ENCODE data around the gene MBP. TPM values are rescaled to one million over a fixed set of nuclear protein-coding genes. Genes with fewer than 3 reads are reported as not detected.
A peak's percentile ranks its signal among the peaks of the same experiment; 100 is the strongest.

MBP gene
- total and polyA plus RNA-seq, 10 donors, result 11.1 to 96.0 (median 70.8) TPM

DNA sequence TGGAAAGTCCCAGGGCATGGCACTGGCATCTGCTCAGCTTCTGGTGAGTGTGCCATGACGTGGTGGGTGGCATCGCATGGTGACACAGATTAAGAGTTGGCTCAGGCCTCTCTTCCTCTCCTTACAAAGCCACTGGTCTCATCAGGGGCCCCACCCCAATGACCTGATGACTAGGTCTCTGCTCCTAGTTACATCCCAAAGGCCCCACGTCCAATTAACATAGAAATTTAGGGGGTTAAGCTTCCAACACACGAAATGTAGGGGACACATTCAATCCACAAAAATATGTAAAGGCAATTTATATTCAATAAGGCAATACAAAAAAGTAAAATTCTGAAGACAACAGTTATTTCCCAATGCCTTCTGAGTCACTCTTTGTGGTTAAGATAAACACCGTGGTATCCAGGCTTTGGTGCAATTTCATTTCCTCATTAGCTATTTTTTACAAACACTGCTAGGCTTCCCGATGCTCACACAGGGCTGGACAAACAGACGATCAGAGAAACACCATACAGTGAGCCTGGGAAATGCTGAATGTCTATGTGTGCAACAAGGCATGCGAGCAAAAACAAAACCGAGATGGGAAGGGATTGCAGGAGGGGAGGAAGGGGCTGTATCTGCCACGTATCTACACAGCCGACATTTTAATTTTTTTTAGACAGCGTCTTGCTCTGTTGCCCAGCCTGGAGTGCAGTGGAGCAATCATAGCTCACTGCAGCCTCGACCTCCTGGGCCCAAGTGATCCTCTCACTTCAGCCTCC, 67.2 kb downstream of the MBP start:
- Histone ChIP-seq H3K27me3 (replicated peaks in 1 of 7) (no peaks in the 10 kb centered on the region), H3K9me3 (no peaks in the 10 kb centered on the region), H3K4me1 (peaks cover 72 to 100% (median 100%) of the 10 kb centered on the region in 6 donors), H3K4me3 (peak overlapping the region in 1 of 8 donors; percentile 57), H3K27ac (peak overlapping the region; percentile 70 to 97 (median 90)), H3K36me3 (peaks cover 0 to 53% (median 4%) of the 10 kb centered on the region in 6 donors)
- WGBS, 5 donors, result 28 to 52% (median 37%) methylated on average over 13 of the region's 13 CpGs
- intact Hi-C loops (cut with DNase I; ENCODE audit: low total_unique reads), result no loop called here
- peak; percentile 87 for DNase-seq
- TF ChIP-seq POLR2AphosphoS5 (IDR thresholded peaks at IDR 0.05), result peak in 1 of 3 donors; percentile 77
- TF ChIP-seq POLR2A (IDR thresholded peaks at IDR 0.05), result no peak

DNA sequence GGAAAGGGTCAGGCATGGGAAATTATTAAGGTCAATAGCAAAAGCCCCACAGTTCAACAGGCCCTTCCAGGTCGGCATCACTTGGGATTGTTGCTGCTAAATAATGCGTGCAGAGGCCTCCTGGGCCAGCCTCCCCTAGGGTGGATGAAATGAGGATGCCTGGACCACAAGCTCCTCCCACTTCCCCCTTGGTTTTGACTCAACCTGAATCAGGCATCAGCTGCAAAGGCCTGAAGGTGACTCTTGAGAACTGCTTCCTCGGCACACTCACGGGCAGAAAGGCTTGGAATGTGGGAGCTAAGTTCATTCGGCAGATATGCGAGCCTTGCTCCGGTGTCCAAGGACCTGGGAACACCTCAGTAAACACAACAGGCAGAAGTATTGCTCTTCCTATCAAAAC, 69.3 kb downstream of the MBP start:
- WGBS, 5 donors, result 45 to 54% (median 50%) methylated on average over 7 of the region's 7 CpGs
- H3K4me3 ChIP-seq, result peak overlapping the region in 1 of 8 donors; percentile 57
- TF ChIP-seq, protein P1, sequence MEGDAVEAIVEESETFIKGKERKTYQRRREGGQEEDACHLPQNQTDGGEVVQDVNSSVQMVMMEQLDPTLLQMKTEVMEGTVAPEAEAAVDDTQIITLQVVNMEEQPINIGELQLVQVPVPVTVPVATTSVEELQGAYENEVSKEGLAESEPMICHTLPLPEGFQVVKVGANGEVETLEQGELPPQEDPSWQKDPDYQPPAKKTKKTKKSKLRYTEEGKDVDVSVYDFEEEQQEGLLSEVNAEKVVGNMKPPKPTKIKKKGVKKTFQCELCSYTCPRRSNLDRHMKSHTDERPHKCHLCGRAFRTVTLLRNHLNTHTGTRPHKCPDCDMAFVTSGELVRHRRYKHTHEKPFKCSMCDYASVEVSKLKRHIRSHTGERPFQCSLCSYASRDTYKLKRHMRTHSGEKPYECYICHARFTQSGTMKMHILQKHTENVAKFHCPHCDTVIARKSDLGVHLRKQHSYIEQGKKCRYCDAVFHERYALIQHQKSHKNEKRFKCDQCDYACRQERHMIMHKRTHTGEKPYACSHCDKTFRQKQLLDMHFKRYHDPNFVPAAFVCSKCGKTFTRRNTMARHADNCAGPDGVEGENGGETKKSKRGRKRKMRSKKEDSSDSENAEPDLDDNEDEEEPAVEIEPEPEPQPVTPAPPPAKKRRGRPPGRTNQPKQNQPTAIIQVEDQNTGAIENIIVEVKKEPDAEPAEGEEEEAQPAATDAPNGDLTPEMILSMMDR (IDR thresholded peaks at IDR 0.05 in 8 of 11, conservative IDR thresholded peaks at IDR 0.05 in 3 of 11), result no peak
- TF ChIP-seq POLR2A (IDR thresholded peaks at IDR 0.05) (peak in 1 of 3 donors; percentile 16), POLR2AphosphoS5 (IDR thresholded peaks at IDR 0.05) (peak in 2 of 3 donors; percentile 49 to 65)
- H3K4me1 ChIP-seq, result peaks cover 63 to 100% (median 97%) of the 10 kb centered on the region in 6 donors
- peak overlapping the region; percentile 76 to 97 (median 90) for H3K27ac ChIP-seq
- DNase-seq, result peak; percentile 90
- no peaks in the 10 kb centered on the region for H3K27me3 ChIP-seq (replicated peaks in 1 of 7)
- H3K9me3 ChIP-seq, result no peaks in the 10 kb centered on the region
- H3K36me3 ChIP-seq, result peaks cover 0 to 63% (median 4%) of the 10 kb centered on the region in 6 donors
- intact Hi-C loops (cut with DNase I; ENCODE audit: low total_unique reads), result no loop called here

DNA sequence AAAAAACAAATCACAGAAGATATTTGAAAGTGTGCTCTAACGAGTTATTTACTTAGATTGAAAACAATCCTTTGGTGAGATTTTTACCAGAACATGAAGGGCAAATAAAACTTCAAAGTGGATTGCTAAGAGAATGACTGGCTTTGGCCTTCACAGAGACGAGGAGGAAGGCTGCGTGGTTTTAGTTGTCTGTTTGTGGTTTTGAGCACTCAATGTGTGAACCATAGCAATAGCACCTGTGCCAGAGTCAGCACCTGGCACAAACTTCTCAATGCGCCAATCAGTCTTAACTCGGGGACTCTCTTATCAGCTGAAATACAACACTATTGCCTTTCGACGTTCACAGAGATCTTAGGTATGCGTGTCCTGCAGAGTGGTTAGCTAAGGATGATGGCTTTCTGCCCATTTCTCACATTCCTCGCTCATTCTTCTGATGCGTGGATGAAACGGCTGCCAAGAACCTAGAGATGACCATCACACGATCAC, 70.0 kb downstream of the MBP start:
- Histone ChIP-seq H3K36me3 (peaks cover 0 to 65% (median 4%) of the 10 kb centered on the region in 6 donors), H3K4me3 (peak overlapping the region in 1 of 8 donors; percentile 57), H3K4me1 (peaks cover 56 to 97% (median 93%) of the 10 kb centered on the region in 6 donors), H3K27ac (peak overlapping the region; percentile 76 to 97 (median 90)), H3K27me3 (replicated peaks in 1 of 7) (no peaks in the 10 kb centered on the region), H3K9me3 (no peaks in the 10 kb centered on the region)
- TF ChIP-seq, protein P1 (IDR thresholded peaks at IDR 0.05 in 8 of 11, conservative IDR thresholded peaks at IDR 0.05 in 3 of 11), result no peak
- TF ChIP-seq POLR2AphosphoS5 (IDR thresholded peaks at IDR 0.05), result peak in 1 of 3 donors; percentile 72
- intact Hi-C loops (cut with DNase I; ENCODE audit: low total_unique reads), result no loop called here
- 43 to 59% (median 51%) methylated on average over 12 of the region's 12 CpGs for WGBS, 5 donors
- no peak for DNase-seq

DNA sequence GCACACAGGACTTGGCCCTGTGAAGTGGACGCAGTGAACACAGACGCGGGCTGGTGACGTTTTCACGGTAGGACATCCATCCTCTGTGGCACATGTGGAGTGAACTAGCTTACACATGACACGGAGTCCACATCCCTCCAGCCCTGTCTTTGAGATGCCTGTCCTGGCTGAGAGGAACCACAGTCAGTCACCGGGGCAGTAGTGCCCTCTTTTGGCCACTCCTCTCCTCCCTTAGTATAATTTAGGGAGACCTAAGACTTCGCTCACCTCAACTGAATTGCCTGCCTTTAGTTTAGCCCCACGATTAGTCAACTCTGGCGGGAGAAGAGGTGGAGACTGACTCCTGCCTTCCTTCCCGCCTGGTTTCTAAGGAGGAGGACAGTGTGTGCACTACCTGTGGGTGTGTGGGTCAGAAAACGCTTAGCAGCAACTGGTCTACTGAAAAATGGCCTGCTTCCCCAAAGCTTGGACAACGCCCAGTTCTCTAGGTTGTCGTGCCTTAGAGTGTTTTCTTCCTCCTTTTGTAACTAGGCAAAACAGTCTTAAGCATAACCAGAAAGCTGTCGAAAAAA, 70.6 kb downstream of the MBP start:
- WGBS, 5 donors, result 47 to 55% (median 52%) methylated on average over 15 of the region's 15 CpGs
- intact Hi-C loops (cut with DNase I; ENCODE audit: low total_unique reads), result no loop called here

More for the DNA sequence above, 70.6 kb downstream of the MBP start:
- Histone ChIP-seq H3K27me3 (replicated peaks in 1 of 7) (no peaks in the 10 kb centered on the region), H3K27ac (peak overlapping the region; percentile 76 to 97 (median 90)), H3K4me1 (peaks cover 51 to 97% (median 93%) of the 10 kb centered on the region in 6 donors), H3K9me3 (no peaks in the 10 kb centered on the region), H3K36me3 (peaks cover 0 to 65% (median 4%) of the 10 kb centered on the region in 6 donors), H3K4me3 (peak overlapping the region in 1 of 8 donors; percentile 57)
- TF ChIP-seq POLR2AphosphoS5 (IDR thresholded peaks at IDR 0.05), result peak in 1 of 3 donors; percentile 18
- TF ChIP-seq POLR2A (IDR thresholded peaks at IDR 0.05), result no peak
- TF ChIP-seq, protein P1 (IDR thresholded peaks at IDR 0.05 in 8 of 11, conservative IDR thresholded peaks at IDR 0.05 in 3 of 11), result peak in 4 of 11 experiments; percentile 3 to 60 (median 42)
- DNase-seq, result peak; percentile 86

All from spleen (tissue), 11 donors.